ENCODE data around the gene SERINC2. TPM values are rescaled to one million over a fixed set of nuclear protein-coding genes. Genes with fewer than 3 reads are reported as not detected.

SERINC2 gene
- total RNA-seq, 1 experiment from 2014 or later, result 50.1 TPM

DNA sequence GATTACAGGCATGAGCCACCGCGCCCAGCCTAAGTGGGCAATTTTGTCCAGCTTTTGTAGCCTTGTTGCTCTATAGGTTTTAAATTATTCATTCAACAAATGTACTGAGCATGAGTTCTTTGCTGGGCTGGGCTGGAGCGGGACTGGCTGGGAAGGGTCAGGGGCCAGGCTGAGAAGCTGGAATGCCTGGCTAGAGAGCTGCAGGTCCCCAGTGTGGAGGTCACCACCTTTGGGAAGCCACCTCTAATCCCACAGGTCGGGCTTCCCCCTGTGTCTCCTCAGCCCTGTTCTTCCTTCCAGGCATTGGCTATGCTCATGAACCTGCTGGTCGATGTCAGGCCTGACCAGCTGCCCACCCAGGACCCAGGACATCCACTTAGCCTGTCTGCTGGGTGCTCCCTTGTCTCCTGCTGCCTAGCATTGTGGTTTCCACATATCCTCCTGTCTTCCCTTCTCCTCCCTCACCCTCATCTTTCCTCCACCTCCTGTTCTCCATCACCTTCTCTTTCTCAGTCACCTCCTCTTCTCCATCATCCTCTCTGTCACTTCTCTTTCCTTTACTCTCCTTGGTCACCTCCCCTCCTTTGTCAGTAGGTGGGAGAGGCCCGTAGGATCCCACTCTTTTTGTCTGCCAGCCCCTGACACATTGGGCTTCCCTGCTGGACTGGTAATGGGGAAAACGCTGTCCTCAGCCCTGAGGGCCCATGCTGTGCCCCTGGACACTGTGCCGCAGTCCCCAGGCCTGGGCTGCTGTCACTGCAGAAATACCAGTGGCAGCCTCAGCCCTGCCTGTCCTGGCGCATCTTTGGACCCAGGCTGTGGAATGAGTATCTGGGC is 23.8 kb downstream of the SERINC2 start:
- H3K27ac ChIP-seq (ENCODE audit: low read depth, low read length), result no peak overlapping the region
- DNase-seq (ENCODE audit: low read depth, low spot score), result no peak

More for the DNA sequence above, 23.8 kb downstream of the SERINC2 start:
- no peak overlapping the region for H2AFZ ChIP-seq (ENCODE audit: low read depth, low read length, poor library complexity, severe bottlenecking)
- no peaks in the 10 kb centered on the region for H3K27me3 ChIP-seq (ENCODE audit: insufficient read depth, low read length)
- no peaks in the 10 kb centered on the region for H3K79me2 ChIP-seq (ENCODE audit: insufficient read depth, low read length)
- H3K9me2 ChIP-seq (ENCODE audit: insufficient read depth), result no peaks in the 10 kb centered on the region
- H3K4me2 ChIP-seq (ENCODE audit: low read length), result no peak overlapping the region
- intact Hi-C loops (cut with micrococcal nuclease), result no loop called here
- no peaks in the 10 kb centered on the region for H3K9me3 ChIP-seq (ENCODE audit: control insufficient read depth in 1 of 2, insufficient read depth in 1 of 2, low read depth in 1 of 2, low read length in 2 of 2)
- H3K36me3 ChIP-seq (ENCODE audit: control insufficient read depth in 1 of 2, insufficient read depth in 2 of 2, low read length in 2 of 2), result no peaks in the 10 kb centered on the region
- no peak for ATAC-seq
- no TSS peak for BruUV-seq (replicated peaks)
- H3K4me1 ChIP-seq (ENCODE audit: control insufficient read depth in 1 of 2, insufficient read depth in 2 of 2, low read length in 2 of 2), result no peaks in the 10 kb centered on the region
- H4K20me1 ChIP-seq (ENCODE audit: insufficient read depth), result no peaks in the 10 kb centered on the region
- H3K9ac ChIP-seq (ENCODE audit: low read length), result no peak overlapping the region
- H3K4me3 ChIP-seq (replicated peaks in 1 of 2; ENCODE audit: low read depth in 1 of 2, low read length in 2 of 2), result no peak overlapping the region
- ChIA-PET CTCF (interaction anchor here (1.5 kb wide), 1 partner anchor 15 kb away, joined by 5 read pairs; no protein-coding TSS in a partner anchor), POLR2A (no interaction called here), RAD21 (ENCODE audit: low non-redundant PET in 1 of 2, low total read pairs in 2 of 2, uncharacterized antibody in 2 of 2, unreplicated experiment in 2 of 2) (no interaction called here)
- TF ChIP-seq, protein P1, sequence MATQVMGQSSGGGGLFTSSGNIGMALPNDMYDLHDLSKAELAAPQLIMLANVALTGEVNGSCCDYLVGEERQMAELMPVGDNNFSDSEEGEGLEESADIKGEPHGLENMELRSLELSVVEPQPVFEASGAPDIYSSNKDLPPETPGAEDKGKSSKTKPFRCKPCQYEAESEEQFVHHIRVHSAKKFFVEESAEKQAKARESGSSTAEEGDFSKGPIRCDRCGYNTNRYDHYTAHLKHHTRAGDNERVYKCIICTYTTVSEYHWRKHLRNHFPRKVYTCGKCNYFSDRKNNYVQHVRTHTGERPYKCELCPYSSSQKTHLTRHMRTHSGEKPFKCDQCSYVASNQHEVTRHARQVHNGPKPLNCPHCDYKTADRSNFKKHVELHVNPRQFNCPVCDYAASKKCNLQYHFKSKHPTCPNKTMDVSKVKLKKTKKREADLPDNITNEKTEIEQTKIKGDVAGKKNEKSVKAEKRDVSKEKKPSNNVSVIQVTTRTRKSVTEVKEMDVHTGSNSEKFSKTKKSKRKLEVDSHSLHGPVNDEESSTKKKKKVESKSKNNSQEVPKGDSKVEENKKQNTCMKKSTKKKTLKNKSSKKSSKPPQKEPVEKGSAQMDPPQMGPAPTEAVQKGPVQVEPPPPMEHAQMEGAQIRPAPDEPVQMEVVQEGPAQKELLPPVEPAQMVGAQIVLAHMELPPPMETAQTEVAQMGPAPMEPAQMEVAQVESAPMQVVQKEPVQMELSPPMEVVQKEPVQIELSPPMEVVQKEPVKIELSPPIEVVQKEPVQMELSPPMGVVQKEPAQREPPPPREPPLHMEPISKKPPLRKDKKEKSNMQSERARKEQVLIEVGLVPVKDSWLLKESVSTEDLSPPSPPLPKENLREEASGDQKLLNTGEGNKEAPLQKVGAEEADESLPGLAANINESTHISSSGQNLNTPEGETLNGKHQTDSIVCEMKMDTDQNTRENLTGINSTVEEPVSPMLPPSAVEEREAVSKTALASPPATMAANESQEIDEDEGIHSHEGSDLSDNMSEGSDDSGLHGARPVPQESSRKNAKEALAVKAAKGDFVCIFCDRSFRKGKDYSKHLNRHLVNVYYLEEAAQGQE (IDR thresholded peaks at IDR 0.05; ENCODE audit: low read depth), result no peak
- TF ChIP-seq SP1 (IDR thresholded peaks at IDR 0.05; ENCODE audit: low read depth) (no peak), SRF (IDR thresholded peaks at IDR 0.05; ENCODE audit: low read depth) (no peak), RAD21 (IDR thresholded peaks at IDR 0.05; ENCODE audit: low read depth) (no peak), EZH2phosphoT487 (IDR thresholded peaks at IDR 0.05; ENCODE audit: borderline replicate concordance) (no peak), CEBPB (IDR thresholded peaks at IDR 0.05; ENCODE audit: low read depth) (no peak), CBX3 (IDR thresholded peaks at IDR 0.05; ENCODE audit: low read depth) (no peak), TCF7L2 (IDR thresholded peaks at IDR 0.05; ENCODE audit: borderline replicate concordance, extremely low read depth, insufficient read depth, insufficient read length) (no peak), FOSL1 (IDR thresholded peaks at IDR 0.05; ENCODE audit: low read depth) (no peak), SIN3A (IDR thresholded peaks at IDR 0.05; ENCODE audit: low read depth) (no peak), ZNF274 (IDR thresholded peaks at IDR 0.05; ENCODE audit: low read depth, low read length) (no peak), ZFX (IDR thresholded peaks at IDR 0.05) (no peak), EZH2 (IDR thresholded peaks at IDR 0.05) (no peak)
- TF ChIP-seq, protein P2, sequence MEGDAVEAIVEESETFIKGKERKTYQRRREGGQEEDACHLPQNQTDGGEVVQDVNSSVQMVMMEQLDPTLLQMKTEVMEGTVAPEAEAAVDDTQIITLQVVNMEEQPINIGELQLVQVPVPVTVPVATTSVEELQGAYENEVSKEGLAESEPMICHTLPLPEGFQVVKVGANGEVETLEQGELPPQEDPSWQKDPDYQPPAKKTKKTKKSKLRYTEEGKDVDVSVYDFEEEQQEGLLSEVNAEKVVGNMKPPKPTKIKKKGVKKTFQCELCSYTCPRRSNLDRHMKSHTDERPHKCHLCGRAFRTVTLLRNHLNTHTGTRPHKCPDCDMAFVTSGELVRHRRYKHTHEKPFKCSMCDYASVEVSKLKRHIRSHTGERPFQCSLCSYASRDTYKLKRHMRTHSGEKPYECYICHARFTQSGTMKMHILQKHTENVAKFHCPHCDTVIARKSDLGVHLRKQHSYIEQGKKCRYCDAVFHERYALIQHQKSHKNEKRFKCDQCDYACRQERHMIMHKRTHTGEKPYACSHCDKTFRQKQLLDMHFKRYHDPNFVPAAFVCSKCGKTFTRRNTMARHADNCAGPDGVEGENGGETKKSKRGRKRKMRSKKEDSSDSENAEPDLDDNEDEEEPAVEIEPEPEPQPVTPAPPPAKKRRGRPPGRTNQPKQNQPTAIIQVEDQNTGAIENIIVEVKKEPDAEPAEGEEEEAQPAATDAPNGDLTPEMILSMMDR (IDR thresholded peaks at IDR 0.05 in 2 of 3, conservative IDR thresholded peaks at IDR 0.05 in 1 of 3; ENCODE audit: borderline replicate concordance in 1 of 3, insufficient read depth in 1 of 3, low read depth in 2 of 3, low read length in 2 of 3), result no peak
- TF ChIP-seq, protein P3, sequence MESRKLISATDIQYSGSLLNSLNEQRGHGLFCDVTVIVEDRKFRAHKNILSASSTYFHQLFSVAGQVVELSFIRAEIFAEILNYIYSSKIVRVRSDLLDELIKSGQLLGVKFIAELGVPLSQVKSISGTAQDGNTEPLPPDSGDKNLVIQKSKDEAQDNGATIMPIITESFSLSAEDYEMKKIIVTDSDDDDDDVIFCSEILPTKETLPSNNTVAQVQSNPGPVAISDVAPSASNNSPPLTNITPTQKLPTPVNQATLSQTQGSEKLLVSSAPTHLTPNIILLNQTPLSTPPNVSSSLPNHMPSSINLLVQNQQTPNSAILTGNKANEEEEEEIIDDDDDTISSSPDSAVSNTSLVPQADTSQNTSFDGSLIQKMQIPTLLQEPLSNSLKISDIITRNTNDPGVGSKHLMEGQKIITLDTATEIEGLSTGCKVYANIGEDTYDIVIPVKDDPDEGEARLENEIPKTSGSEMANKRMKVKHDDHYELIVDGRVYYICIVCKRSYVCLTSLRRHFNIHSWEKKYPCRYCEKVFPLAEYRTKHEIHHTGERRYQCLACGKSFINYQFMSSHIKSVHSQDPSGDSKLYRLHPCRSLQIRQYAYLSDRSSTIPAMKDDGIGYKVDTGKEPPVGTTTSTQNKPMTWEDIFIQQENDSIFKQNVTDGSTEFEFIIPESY (IDR thresholded peaks at IDR 0.05; ENCODE audit: extremely low read depth, insufficient replicate concordance, low read length), result no peak
- TF ChIP-seq, protein P4, sequence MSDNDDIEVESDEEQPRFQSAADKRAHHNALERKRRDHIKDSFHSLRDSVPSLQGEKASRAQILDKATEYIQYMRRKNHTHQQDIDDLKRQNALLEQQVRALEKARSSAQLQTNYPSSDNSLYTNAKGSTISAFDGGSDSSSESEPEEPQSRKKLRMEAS (IDR thresholded peaks at IDR 0.05), result no peak
- TF ChIP-seq, protein P5, sequence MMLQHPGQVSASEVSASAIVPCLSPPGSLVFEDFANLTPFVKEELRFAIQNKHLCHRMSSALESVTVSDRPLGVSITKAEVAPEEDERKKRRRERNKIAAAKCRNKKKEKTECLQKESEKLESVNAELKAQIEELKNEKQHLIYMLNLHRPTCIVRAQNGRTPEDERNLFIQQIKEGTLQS (IDR thresholded peaks at IDR 0.05), result no peak

Data from HCT116 (cell line).